IPS DF 4.7 (cell line): ENCODE measurements around the gene COL27A1.
"Not testable (repeated sequence)": the region's sequence is repeated elsewhere in the genome, so short reads cannot be mapped to it uniquely, and the experiment has no call there.

ENCODE experiments used
- DNase-seq: peaks from one replicate; pipeline ENCODE4 v3.0.0-alpha.2; 2013; ENCODE audit warnings: low spot score; ENCODE audit errors: extremely low read depth

COL27A1 gene

DNA sequence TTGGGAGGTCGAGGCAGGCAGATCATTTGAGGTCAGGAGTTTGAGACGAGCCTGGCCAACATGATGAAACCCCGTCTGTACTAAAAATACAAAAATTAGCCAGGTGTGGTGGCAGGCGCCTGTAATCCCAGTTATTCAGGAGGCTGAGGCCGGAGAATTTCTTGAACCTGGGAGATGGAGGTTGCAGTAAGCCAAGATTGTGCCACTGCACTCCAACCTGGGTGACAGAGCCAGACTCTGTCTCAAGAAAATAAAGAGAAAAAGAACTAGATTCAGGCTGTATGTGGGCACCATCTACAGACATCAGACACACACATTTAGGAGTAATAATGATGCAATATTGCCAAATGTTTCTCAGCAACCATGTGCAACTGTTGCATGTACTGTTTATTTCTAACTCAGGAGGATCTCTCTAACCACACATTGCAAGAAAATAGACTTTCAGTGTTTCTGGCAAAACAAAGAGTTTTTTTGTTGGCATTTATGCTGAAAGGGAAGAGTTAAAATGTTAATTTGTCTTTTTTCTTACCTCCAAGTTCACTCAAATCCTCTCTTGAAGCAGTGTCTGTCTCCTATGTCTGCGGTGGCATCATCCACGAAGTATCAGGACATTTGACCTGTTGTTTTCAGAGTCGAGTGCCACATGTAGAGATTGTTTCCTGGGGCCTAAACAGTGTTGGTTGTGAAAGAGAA lies 162.5 kb downstream of the COL27A1 start:
- no peak for DNase-seq

DNA sequence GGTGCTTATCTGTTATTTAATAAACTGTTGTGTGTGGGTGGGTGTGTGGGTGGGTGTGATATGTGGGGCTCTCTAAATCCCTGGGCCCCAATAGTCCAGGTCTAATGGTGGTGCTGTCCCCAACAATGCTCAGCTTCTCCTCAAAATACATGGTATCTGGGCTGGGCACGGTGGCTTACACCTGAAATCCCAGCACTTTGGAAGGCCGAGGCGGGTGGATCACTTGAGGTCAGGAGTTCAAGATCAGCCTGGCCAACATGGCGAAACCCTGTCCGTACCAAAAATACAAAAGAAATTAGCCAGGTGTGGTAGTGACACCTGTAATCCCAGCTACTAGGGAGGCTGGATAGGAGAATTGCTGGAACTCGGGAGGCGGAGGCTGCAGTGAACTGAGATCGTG lies 163.1 kb downstream of the COL27A1 start:
- DNase-seq = no peak

DNA sequence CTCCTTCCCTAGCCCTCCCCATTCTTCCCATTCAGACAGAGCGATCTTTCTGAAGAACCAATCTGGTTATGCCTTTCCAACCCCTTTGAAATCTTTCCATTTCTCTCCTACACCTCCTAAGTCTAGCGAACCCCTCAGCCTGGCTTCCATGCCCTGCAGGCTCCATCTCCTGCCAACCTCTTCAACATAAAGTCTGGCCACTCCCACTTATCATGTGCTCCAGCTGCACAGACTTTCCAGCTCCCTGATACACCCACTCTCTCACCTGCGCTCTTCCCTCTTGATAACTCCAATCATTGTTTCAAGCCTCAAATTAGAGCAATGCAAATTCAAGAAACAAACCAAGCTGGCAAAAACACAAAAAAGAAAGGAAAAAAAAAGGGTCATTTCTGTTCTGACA lies 163.8 kb downstream of the COL27A1 start:
- no peak for DNase-seq

DNA sequence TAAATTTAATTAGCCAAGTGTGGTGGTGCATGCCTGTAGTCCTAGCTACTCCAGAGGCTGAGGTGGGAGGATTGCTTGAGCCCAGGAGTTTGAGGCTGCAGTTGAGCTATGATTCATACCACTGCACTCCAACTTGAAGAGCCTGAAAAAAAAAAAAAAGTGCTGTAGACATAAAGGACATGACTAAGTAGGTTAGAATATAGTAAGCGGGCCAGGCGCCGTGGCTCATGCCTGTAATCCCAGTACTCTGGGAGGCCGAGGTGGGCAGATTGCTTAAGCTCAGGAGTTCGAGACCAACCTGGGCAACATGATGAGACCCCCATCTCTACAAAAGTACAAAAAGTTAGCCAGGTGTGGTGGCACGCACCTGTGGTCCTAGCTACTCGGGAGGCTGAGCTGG lies 165.4 kb downstream of the COL27A1 start:
- DNase-seq = not testable (repeated sequence)

DNA sequence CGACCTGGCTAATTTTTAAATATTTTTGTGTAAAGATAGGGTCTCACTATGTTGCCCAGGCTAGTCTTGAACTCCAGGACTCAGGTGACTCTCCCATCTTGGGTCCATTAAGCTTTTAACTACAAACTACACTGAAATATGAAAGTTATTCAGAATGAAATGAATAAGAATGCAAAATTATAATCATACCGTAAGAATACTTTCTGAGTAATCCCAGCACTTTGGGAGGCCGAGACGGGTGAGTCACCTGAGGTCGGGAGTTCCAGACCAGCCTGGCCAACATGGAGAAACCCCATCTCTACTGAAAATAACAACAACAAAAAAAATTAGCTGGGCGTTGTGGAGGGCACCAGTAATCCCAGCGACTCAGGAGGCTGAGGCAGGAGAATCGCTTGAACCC lies 166.4 kb downstream of the COL27A1 start:
- no peak for DNase-seq

DNA sequence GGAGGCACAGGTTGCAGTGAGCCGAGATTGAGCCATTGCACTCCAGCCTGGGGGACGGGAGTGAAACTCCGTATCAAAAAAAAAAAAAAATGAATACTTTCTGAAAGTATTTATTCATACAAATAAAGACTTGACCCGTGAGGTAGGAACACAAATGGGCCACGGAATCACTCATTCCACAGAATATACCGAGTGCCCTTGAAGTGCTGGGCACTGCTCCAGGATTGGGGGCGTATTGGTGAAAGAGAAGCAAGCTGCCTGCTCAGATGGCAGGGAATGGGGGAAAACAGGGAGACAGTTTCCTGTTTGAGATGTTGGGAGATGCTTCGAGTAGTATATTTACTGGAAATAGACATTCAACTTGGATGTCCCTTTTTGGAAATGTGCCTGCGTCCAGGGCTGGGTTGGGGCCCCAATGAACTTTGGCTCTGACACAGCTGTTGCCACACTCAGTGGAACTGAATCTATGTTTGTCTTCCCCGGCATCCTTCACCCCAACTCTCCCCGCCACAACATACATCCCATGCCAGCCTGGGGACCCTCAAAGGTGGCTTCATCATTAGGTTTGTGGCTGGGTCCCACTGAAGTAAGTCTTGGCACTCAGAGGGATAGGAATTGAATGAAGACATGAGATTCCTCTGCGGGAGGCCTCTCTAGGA lies 167.0 kb downstream of the COL27A1 start:
- DNase-seq = not testable (repeated sequence)

DNA sequence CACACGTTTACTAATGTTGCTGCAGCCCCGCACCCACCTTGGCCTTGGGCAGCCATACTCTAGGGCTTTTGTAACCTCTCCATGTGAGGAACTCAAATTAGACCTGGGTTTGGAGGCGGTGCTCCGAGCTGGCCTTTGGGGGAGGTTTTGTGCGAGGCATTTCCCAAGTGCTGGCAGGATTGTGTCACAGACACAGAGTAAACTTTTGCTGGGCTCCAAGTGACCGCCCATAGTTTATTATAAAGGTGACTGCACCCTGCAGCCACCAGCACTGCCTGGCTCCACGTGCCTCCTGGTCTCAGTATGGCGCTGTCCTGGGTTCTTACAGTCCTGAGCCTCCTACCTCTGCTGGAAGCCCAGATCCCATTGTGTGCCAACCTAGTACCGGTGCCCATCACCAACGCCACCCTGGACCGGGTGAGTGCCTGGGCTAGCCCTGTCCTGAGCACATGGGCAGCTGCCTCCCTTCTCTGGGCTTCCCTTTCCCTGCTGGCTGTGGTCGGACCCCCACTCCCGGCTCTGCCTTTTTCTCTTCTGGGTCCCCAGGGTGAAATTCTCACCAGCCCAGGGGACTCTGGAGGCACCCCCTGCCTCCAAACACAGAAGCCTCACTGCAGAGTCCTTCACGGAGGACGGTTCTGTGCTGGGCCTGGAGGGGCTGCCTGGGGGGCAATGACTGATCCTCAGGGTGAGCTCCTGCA lies 167.6 kb downstream of the COL27A1 start, which contains the start of gene ORM1:
Gene ORM1, plus strand, starts transcription at position 268 of the 701 bp plus-strand sequence. Its CDS starts 36 bp downstream, at position 304.
- not testable (repeated sequence) for DNase-seq

DNA sequence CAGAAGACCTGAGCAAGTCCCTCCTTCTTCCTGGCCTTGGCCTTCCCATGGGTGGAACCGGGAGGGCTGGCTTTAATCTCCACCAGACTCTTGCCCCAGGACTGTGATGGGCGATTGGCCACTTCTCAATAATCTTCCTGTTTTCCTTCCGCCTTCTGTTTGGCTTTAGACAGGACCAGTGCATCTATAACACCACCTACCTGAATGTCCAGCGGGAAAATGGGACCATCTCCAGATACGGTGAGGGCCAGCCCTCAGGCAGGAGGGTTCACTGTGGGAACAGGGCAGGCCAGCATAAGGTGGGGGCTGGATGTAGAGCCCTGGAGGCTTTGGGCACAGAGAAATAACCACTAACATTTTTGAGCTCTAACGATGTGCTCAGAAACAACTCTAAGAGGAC lies 168.5 kb downstream of the COL27A1 start:
- DNase-seq = not testable (repeated sequence)

DNA sequence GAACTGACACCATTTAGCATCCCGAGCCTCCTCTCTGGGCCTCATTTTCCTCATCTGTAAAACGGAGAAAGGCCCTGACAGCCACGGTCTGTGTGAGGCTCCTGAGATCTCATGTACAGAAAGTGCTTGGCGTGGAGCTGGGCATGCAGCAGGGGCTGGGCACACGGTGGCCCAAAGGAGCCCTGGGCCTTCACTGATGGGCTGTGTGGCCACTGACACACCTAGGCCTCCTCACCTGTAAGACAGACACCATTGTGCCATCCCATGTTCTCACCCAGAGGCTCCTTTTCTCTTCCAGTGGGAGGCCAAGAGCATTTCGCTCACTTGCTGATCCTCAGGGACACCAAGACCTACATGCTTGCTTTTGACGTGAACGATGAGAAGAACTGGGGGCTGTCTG lies 169.2 kb downstream of the COL27A1 start:
- no peak for DNase-seq

DNA sequence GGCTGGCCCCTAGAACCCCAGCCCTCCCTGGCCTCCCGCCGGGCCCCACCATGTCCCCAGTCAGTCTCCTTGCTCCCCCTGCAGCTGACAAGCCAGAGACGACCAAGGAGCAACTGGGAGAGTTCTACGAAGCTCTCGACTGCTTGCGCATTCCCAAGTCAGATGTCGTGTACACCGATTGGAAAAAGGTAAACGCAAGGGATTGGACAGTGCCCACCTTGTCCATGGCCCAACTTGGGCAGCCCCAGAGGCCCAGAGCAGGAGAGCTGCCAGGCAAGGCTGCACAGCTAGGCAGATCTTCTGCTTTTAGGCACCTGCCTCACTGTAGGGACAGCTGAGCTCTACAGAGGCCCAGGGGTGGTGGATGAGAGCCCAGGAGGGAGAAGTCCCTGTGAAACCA lies 169.6 kb downstream of the COL27A1 start:
- DNase-seq = not testable (repeated sequence)

DNA sequence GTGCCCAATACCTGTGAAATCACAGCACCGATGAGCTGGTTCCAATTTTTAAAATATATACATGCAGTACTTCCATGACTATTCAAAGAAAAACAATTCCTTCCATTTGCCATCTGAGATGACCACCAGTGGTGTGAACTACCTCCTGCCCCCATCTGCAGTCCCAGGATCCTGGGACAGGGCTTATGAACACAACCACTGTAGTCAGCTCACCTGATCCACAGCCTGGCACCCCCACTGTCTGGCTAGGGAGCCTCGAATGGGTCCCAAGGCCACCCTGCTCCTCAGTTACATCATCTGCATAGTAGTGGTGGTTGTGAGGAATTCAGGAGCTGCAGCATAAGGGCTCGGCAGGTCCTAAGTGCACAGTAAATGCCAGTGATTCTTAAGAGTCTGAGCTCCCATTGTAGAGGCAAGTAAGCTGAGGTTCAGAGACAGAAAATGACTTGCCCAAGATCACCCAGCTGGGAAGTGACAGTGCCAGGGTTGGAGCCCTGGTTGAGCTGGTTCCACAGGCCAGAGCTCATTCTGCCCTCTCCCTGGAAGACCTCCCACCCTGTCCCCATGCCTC lies 170.4 kb downstream of the COL27A1 start:
- not testable (repeated sequence) for DNase-seq

DNA sequence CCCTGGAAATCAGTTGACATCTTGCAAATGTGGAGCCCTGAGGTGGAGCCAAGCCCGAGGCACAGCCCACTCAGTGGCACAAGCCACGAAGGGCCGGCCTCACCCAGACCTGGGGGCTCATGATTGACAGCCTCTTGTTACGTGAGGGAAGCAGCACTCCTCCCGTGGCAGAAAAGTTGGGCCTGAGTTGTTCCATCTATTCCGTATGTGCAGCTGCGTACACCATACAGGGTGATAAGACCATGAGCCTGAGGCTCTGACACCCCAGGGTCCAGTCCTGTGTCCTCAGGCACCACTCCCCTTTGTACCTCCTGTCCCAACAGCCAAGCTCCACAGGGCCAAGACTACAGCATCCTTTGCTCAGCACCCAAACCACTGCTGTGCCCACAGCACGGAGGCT lies 172.4 kb downstream of the COL27A1 start:
- no peak for DNase-seq

DNA sequence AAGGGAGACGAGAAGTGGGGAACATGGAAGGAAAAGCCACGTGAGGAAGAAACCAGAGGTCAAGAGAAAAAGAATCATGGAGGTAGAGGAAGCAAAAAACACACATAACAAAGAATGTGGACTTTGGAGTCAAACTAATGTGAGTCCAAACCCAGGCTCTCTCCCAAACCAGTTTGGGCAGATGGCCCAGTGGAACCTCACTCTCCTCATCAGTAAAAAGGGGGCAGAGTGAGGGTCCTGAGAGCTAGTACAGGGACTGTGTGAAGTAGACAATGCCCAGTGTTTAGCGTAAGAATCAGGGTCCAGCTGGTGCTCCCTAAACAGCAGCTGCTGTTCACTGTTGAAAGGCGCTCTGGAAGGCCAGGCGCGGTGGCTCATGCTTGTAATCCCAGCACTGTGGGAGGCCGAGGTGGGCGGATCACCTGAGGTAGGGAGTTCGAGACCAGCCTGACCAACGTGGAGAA lies 173.1 kb downstream of the COL27A1 start:
- DNase-seq = not testable (repeated sequence)

DNA sequence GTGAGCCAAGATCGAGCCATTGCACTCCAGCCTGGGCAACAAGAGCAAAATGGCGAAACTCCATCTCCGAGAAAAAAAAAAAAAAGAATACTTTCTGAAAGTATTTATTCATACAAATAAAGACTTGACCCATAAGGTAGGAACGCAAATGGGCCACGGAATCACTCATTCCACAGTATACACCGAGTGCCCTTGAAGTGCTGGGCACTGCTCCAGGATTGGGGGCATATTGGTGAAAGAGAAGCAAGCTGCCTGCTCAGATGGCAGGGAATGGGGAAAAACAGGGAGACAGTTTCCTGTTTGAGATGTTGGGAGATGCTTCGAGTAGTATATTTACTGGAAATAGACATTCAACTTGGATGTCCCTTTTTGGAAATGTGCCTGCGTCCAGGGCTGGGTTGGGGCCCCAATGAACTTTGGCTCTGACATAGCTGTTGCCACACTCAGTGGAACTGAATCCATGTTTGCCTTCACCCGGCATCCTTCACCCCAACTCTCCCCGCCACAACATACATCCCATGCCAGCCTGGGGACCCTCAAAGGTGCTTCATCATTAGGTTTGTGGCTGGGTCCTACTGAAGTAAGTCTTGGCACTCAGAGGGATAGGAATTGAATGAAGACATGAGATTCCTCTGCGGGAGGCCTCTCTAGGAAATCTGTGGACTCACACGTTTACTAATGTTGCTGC lies 173.7 kb downstream of the COL27A1 start:
- DNase-seq = not testable (repeated sequence)

DNA sequence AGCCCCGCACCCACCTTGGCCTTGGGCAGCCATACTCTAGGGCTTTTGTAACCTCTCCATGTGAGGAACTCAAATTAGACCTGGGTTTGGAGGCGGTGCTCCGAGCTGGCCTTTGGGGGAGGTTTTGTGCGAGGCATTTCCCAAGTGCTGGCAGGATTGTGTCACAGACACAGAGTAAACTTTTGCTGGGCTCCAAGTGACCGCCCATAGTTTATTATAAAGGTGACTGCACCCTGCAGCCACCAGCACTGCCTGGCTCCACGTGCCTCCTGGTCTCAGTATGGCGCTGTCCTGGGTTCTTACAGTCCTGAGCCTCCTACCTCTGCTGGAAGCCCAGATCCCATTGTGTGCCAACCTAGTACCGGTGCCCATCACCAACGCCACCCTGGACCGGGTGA lies 174.3 kb downstream of the COL27A1 start, which contains the start of gene ORM2:
Gene ORM2, plus strand, starts transcription at position 245 of the 398 bp plus-strand sequence. Its CDS starts 36 bp downstream, at position 281.
- DNase-seq = not testable (repeated sequence)

DNA sequence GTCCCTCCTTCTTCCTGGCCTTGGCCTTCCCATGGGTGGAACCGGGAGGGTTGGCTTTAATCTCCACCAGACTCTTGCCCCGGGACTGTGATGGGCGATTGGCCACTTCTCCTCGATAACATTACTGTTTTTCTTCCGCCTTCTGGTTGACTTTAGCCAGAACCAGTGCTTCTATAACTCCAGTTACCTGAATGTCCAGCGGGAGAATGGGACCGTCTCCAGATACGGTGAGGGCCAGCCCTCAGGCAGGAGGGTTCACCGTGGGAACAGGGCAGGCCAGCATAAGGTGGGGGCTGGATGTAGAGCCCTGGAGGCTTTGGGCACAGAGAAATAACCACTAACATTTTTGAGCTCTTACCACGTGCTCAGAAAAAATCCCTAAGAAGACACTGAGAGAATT lies 175.3 kb downstream of the COL27A1 start:
- no peak for DNase-seq

DNA sequence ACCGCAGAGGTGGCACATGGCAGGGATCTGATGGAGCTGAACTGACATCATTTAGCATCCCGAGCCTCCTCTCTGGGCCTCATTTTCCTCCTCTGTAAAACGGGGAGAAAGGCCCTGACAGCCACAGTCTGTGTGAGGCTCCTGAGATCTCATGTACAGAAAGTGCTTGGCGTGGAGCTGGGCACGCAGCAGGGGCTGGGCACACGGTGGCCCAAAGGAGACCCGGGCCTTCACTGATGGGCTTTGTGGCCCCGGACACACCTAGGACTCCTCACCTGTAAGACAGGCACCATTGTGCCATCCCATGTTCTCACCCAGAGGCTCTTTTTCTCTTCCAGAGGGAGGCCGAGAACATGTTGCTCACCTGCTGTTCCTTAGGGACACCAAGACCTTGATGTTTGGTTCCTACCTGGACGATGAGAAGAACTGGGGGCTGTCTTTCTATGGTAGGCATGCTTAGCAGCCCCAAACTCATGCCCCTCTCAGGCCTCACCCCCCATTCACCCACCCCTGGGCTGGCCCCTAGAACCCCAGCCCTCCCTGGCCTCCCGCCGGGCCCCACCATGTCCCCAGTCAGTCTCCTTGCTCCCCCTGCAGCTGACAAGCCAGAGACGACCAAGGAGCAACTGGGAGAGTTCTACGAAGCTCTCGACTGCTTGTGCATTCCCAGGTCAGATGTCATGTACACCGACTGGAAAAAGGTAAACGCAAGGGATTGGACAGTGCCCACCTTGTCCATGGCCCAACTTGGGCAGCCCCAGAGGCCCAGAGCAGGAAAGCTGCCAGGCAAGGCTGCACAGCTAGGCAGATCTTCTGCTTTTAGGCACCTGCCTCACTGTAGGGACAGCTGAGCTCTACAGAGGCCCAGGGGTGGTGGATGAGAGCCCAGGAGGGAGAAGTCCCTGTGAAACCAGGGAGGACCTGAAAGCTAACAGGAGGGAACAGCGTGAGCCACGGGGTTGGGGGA lies 176.2 kb downstream of the COL27A1 start:
- DNase-seq = not testable (repeated sequence)

DNA sequence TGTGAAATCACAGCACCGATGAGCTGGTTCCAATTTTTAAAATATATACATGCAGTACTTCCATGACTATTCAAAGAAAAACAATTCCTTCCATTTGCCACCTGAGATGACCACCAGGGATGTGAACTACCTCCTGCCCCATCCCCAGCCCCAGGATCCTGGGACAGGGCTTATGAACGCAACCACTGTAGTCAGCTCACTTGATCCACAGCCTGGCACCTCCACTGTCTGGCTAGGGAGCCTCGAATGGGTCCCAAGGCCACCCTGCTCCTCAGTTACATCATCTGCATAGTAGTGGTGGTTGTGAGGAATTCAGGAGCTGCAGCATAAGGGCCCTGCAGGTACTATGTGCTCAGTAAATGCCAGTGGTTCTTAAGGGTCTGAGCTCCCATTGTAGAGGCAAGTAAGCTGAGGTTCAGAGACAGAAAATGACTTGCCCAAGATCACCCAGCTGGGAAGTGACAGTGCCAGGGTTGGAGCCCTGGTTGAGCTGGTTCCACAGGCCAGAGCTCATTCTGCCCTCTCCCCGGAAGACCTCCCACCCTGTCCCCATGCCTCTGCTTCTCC lies 177.2 kb downstream of the COL27A1 start:
- not testable (repeated sequence) for DNase-seq

DNA sequence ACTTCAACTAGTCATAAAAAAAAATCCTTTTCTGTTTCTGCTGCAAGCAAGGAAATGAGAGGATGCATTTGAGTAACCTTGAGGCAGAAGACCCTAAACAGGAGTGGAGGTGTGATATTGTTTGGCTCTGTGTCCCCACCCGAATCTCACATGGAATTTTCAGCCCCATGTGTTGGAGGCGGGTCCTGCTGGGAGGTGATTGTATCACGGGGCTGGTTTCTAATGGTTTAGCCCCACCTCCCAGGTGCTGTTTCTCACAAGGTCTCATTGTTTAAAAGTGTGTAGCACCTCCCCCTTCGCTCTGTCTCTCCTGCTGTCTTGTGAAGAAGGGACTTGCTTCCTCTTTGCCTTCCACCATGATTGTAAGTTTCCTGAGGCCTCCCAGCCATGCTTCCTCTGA lies 178.4 kb downstream of the COL27A1 start:
- not testable (repeated sequence) for DNase-seq

DNA sequence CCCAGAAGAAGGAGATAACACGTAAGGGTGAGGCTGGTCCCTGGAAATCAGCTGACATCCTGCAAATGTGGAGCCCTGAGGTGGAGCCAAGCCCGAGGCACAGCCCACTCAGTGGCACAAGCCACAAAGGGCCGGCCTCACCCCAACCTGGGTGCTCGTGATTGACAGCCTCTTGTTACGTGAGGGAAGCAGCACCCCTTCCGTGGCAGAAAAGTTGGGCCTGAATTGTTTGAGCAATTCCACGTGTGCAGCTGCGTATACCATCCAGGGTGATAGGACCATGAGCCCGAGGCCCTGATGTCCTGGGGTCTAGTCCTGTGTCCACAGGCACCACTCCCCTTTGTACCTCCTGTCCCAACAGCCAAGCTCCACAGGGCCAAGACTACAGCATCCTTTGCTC lies 179.2 kb downstream of the COL27A1 start:
- DNase-seq = no peak
